GM12873 (cell line): Measurements from ENCODE around the gene PAPSS2.

Source experiments
- CTCF ChIP-seq: IDR thresholded peaks from 2 replicates; pipeline ENCODE4 v1.5.1; 2012; ENCODE audit warnings: low read depth, mild to moderate bottlenecking, moderate library complexity, low read length, control low read depth; ENCODE audit not compliant: insufficient read depth; ENCODE audit errors: missing control alignments

The PAPSS2 gene

GRCh38 chr10:87691506-87692070 is 31.9 kb downstream of the PAPSS2 start:
- no peak for TF ChIP-seq CTCF

GRCh38 chr10:87692956-87693484 is 33.3 kb downstream of the PAPSS2 start:
- TF ChIP-seq CTCF = no peak

GRCh38 chr10:87694011-87694794 is 34.5 kb downstream of the PAPSS2 start:
- TF ChIP-seq CTCF = no peak

DNA sequence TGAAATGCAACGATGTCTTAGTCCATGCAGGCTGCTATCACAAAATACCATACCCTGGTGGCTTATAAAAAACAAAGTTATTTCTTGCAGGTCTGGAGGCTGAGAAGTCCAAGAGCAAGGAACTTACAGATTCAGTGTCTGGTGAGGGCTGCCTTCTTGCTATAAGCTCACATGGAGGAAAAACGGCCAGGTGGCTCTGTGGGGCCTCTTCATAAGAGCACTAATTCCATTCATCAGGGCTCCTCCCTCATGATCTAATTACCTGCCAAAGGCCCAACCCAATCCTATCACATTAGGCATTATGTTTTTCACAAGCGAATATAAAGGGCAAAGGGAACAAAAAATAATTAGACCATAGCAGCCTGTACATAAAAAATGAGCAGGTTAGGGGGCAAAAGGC is 35.4 kb downstream of the PAPSS2 start:
- TF ChIP-seq CTCF = no peak

- no peak for TF ChIP-seq CTCF
These were observed 37.5 kb downstream of the PAPSS2 start for GRCh38 chr10:87696922-87697745.

DNA sequence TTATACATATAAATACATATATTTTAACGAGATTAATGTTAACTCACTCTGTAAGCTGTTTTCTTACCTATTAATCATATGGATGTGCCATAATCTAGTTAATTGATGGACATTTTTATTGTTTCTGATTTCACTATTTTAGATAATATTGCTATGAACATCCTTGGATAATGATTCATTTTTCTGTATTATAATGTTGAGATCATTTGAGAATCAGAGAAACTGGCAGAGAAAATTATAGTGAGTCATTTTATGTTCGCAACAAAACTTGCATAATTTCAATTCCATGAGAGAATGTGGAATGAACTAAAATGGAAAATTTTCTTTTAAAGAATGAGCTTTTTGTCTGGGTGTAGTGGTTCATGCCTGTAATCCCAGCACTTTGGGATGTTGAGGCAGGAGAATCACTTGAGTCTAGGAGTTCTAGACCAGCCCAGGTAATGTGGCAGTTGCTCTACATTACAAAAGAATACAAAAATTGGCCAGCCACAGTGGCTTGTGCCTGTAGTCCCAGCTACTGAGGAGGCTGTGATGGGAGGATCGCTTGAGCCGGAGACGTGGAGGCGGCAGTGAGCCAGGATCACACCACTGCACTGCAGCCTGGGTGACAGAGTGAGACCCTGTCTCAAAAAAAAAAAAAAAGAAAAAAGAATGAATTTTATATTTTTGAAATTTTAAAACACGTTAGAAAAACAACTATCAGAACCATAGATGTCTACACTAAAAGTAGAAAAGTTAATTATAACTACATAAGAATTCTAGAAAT is 40.5 kb downstream of the PAPSS2 start:
- no peak for TF ChIP-seq CTCF
